ENCODE results near the gene TCEA2. TPM values are rescaled to one million over a fixed set of nuclear protein-coding genes. Genes with fewer than 3 reads are reported as not detected.

TCEA2 gene
- total and polyA plus RNA-seq, 2 of the 13 experiments (the other 11 are each of a cell fraction or from before 2014, with no cell fraction given), result 28.1 to 33.7 TPM

- no peak for TF ChIP-seq NFIC (IDR thresholded peaks at IDR 0.05; ENCODE audit: low read length)
- peak; percentile 43 for TF ChIP-seq HNF4A (CRISPR knock-in tag; IDR thresholded peaks at IDR 0.05)
- peak; percentile 29 for TF ChIP-seq FOXC1 (CRISPR knock-in tag; IDR thresholded peaks at IDR 0.05; ENCODE audit: borderline replicate concordance)
- peak; percentile 98 for TF ChIP-seq AGO2 (optimal IDR thresholded peaks at IDR 0.05; ENCODE audit: low read depth, low read length)
- 0 out of 2 replicates have a peak, but pooled peaks have one; percentile 6 for TF ChIP-seq DPF2 (CRISPR knock-in tag; IDR thresholded peaks at IDR 0.05; ENCODE audit: borderline replicate concordance, low read depth)
- no peak; the same call in 1 of the 2 replicates for TF ChIP-seq GZF1 (CRISPR knock-in tag; IDR thresholded peaks at IDR 0.05)
- TF ChIP-seq HINFP (CRISPR knock-in tag; IDR thresholded peaks at IDR 0.05; ENCODE audit: low read depth), result 0 out of 2 replicates have a peak, but pooled peaks have one; percentile 79
- TF ChIP-seq ZNF337 (CRISPR knock-in tag; IDR thresholded peaks at IDR 0.05; ENCODE audit: borderline replicate concordance, low read depth), result peak; percentile 89; the same call in 1 of the 2 replicates
- peak; percentile 89; the same call in 1 of the 2 replicates for TF ChIP-seq SNAPC4 (CRISPR knock-in tag; IDR thresholded peaks at IDR 0.05)
- TF ChIP-seq HDAC1 (CRISPR knock-in tag; IDR thresholded peaks at IDR 0.05), result peak; percentile 97
- no peak for TF ChIP-seq ZNF260 (CRISPR knock-in tag; IDR thresholded peaks at IDR 0.05; ENCODE audit: borderline replicate concordance, low read depth)
- peak; percentile 92; the same call in 1 of the 2 replicates for TF ChIP-seq ZFP91 (CRISPR knock-in tag; IDR thresholded peaks at IDR 0.05; ENCODE audit: borderline replicate concordance)
- TF ChIP-seq ZNF274 (CRISPR knock-in tag; IDR thresholded peaks at IDR 0.05), result peak; percentile 98
- peak; percentile 78; the same call in 1 of the 2 replicates for TF ChIP-seq ZNF503 (CRISPR knock-in tag; IDR thresholded peaks at IDR 0.05)
- TF ChIP-seq ZNF234 (CRISPR knock-in tag; conservative IDR thresholded peaks at IDR 0.05), result peak; percentile 89
- TF ChIP-seq ZNF878 (CRISPR knock-in tag; IDR thresholded peaks at IDR 0.05), result no peak
- peak; percentile 50; the same call in 1 of the 2 replicates for TF ChIP-seq ZSCAN9 (CRISPR knock-in tag; IDR thresholded peaks at IDR 0.05; ENCODE audit: borderline replicate concordance)
- peak; percentile 90; the same call in 1 of the 2 replicates for TF ChIP-seq CBX5 (CRISPR knock-in tag; IDR thresholded peaks at IDR 0.05; ENCODE audit: borderline replicate concordance)
These were observed at the start of gene TCEA2 (continued) for GRCh38 chr20:64062596-64063388.
